ENCODE measurements around the gene CTR9. TPM values are rescaled to one million over a fixed set of nuclear protein-coding genes. Genes with fewer than 3 reads are reported as not detected.

Gene CTR9
- total RNA-seq, 2 donors from 2014 or later = 12.2 to 28.7 TPM

GRCh38 chr11:10824888-10825287 is 73.8 kb downstream of the CTR9 start:
- intact Hi-C loops (cut with DNase I) = no loop called here
- no peak for TF ChIP-seq POLR2A (IDR thresholded peaks at IDR 0.05)
- TF ChIP-seq, protein P1, sequence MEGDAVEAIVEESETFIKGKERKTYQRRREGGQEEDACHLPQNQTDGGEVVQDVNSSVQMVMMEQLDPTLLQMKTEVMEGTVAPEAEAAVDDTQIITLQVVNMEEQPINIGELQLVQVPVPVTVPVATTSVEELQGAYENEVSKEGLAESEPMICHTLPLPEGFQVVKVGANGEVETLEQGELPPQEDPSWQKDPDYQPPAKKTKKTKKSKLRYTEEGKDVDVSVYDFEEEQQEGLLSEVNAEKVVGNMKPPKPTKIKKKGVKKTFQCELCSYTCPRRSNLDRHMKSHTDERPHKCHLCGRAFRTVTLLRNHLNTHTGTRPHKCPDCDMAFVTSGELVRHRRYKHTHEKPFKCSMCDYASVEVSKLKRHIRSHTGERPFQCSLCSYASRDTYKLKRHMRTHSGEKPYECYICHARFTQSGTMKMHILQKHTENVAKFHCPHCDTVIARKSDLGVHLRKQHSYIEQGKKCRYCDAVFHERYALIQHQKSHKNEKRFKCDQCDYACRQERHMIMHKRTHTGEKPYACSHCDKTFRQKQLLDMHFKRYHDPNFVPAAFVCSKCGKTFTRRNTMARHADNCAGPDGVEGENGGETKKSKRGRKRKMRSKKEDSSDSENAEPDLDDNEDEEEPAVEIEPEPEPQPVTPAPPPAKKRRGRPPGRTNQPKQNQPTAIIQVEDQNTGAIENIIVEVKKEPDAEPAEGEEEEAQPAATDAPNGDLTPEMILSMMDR (IDR thresholded peaks at IDR 0.05) = no peak
- H3K36me3 ChIP-seq (replicated peaks in 1 of 2; ENCODE audit: insufficient read depth in 1 of 2, low read depth in 2 of 2) = no peaks in the 10 kb centered on the region
- WGBS, 2 donors = 65 to 85% methylated on average over 3 of the region's 3 CpGs
- peaks cover 8% of the 10 kb centered on the region for H3K4me1 ChIP-seq
- no peak overlapping the region for H3K27ac ChIP-seq
- ATAC-seq (no peak), DNase-seq (no peak)
- no peaks in the 10 kb centered on the region for H3K27me3 ChIP-seq
- H3K4me3 ChIP-seq = no peak overlapping the region
- no peaks in the 10 kb centered on the region for H3K9me3 ChIP-seq

- no peak for ATAC-seq
- Histone ChIP-seq H3K27me3 (no peaks in the 10 kb centered on the region), H3K27ac (no peak overlapping the region), H3K9me3 (no peaks in the 10 kb centered on the region), H3K4me3 (no peak overlapping the region), H3K36me3 (replicated peaks in 1 of 2; ENCODE audit: insufficient read depth in 1 of 2, low read depth in 2 of 2) (no peaks in the 10 kb centered on the region), H3K4me1 (peaks cover 8% of the 10 kb centered on the region)
- 78 to 90% methylated on average over 2 of the region's 2 CpGs for WGBS, 2 donors
- DNase-seq = no peak
- TF ChIP-seq, protein P1 (IDR thresholded peaks at IDR 0.05) = no peak
- no peak for TF ChIP-seq POLR2A (IDR thresholded peaks at IDR 0.05)
- intact Hi-C loops (cut with DNase I) = no loop called here
Measured at GRCh38 chr11:10828402-10828801, 77.4 kb downstream of the CTR9 start.

DNA sequence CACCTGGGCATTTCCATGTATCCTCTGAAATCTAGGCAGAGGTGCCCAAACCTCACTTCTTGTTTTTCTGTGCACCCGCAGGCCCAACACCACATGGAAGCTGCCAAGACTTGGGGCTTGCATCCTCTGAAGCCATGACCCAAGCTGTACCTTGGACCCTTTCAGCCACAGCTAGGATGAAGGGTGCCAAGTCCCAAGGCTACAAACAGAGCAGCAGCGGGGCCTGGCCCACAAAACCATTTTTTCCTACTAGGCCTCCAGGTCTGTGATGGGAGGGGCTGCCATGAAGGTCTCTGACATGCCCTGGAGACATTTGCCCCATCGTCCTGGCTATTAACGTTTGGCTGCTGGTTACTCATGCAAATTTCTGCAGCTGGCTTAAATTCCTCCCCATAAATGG is 78.1 kb downstream of the CTR9 start:
- no peak for ATAC-seq
- intact Hi-C loops (cut with DNase I) = no loop called here
- no peak for TF ChIP-seq POLR2A (IDR thresholded peaks at IDR 0.05)
- TF ChIP-seq, protein P1 (IDR thresholded peaks at IDR 0.05) = no peak

More for the DNA sequence above, 78.1 kb downstream of the CTR9 start:
- Histone ChIP-seq H3K36me3 (replicated peaks in 1 of 2; ENCODE audit: insufficient read depth in 1 of 2, low read depth in 2 of 2) (no peaks in the 10 kb centered on the region), H3K4me1 (peaks cover 2% of the 10 kb centered on the region), H3K27ac (no peak overlapping the region), H3K4me3 (no peak overlapping the region), H3K27me3 (no peaks in the 10 kb centered on the region), H3K9me3 (no peaks in the 10 kb centered on the region)
- WGBS, 2 donors = 92 to 94% methylated on average over 2 to 4 of the region's 4 CpGs
- DNase-seq = no peak

Small RNAs within 50 kb of the gene (small RNA-seq; reads per million reads assigned to genes)
- gene RF00019 (not detected), gene SNORD97 (not detected)

Other genes starting within 250 kb of the CTR9 start
- gene RNF141, start 210.1 kb upstream of the CTR9 start, total RNA-seq = 10 to 100 TPM; 20.2 to 23.1 TPM
- gene LYVE1, start 182.6 kb upstream of the CTR9 start, total RNA-seq = 10 to 100 TPM in 1 of 2 donors, 1 to 10 TPM in 1; 6.9 to 31.4 TPM
- gene IRAG1, start 57.5 kb upstream of the CTR9 start, total RNA-seq = 10 to 100 TPM in 1 of 2 donors, 1 to 10 TPM in 1; 1.6 to 10.1 TPM
- 100 to 1,000 TPM; 223 to 230 TPM for gene EIF4G2, start 57.7 kb downstream of the CTR9 start, total RNA-seq
- gene ZBED5, start 106.8 kb downstream of the CTR9 start, total RNA-seq = 10 to 100 TPM; 16.5 to 24.1 TPM

Measured in body of pancreas (tissue), 4 donors.